ENCODE measurements around the gene PLAU.

DNA sequence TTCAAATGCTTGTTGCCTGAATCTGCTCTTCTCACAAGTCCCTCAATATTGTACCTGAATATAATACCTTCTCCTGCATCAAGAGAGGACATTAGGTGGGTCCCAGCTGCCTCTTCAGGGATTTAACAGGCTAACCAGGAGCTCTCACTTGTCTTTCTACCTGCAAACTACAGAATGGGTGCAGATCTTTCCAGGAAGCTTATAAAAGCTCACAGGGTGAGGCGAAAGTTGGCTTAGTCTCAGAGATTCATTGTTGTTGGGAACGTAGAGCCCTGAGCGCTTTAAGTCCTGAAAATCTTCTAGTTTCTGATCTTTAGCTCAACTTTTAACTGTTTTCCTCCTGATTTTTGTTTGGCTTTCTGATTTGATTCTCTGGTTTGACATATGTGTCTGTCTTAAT is 25.0 kb downstream of the PLAU start:
- TF ChIP-seq, protein P1, sequence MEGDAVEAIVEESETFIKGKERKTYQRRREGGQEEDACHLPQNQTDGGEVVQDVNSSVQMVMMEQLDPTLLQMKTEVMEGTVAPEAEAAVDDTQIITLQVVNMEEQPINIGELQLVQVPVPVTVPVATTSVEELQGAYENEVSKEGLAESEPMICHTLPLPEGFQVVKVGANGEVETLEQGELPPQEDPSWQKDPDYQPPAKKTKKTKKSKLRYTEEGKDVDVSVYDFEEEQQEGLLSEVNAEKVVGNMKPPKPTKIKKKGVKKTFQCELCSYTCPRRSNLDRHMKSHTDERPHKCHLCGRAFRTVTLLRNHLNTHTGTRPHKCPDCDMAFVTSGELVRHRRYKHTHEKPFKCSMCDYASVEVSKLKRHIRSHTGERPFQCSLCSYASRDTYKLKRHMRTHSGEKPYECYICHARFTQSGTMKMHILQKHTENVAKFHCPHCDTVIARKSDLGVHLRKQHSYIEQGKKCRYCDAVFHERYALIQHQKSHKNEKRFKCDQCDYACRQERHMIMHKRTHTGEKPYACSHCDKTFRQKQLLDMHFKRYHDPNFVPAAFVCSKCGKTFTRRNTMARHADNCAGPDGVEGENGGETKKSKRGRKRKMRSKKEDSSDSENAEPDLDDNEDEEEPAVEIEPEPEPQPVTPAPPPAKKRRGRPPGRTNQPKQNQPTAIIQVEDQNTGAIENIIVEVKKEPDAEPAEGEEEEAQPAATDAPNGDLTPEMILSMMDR (IDR thresholded peaks at IDR 0.05) = no peak
- no peak for TF ChIP-seq POLR2AphosphoS5 (IDR thresholded peaks at IDR 0.05)

Measured in sigmoid colon (tissue), 4 donors.